Posterior cingulate gyrus (tissue), 11 donors: ENCODE data around the gene IGFALS.

Source experiments
- DNase-seq, 10 donors: peaks; one replicate each; pipeline versions ENCODE4 v3.0.0 to v3.0.0-alpha.2; 2020 to 2021; ENCODE audit warnings: mixed read lengths in 3 of 10
- intact Hi-C: fragments of 100-400 bp; cut with DNase I; formaldehyde crosslinking; loops from one replicate; pipeline ENCODE4 v1.15.1; 2023

The IGFALS gene

DNA sequence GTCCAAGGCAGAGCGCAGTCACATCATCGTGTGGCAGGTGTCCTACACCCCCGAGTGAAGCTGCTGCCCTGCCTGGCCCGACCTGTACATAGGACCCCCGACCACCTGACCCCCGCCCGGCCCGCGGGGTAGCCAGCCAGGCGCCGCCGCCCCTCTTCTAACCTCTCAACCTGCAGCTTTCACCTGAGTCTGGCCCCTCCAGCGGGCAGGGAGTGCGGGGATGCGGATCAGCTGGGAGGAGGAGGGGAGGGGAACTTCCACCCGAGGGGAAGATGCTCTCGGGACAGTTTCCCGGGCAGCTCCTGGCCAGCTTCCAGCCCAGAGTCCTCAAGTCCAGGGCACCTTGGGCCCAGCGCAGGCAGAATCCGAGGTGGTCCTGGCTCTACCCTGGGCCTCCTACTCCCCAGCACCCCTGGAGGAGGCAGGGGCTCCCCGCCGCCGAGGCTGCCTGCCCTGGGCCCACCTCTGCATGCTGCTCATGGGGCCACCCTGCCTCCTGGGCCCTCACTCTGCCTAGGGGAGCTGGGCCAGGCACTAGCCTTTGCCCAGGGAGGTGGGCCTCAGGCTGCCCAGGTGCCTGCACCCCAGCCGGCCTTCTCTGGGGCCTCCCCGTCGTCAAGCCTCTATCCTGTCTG, 24.6 kb downstream of the IGFALS start:
- intact Hi-C loops = no loop called here

DNA sequence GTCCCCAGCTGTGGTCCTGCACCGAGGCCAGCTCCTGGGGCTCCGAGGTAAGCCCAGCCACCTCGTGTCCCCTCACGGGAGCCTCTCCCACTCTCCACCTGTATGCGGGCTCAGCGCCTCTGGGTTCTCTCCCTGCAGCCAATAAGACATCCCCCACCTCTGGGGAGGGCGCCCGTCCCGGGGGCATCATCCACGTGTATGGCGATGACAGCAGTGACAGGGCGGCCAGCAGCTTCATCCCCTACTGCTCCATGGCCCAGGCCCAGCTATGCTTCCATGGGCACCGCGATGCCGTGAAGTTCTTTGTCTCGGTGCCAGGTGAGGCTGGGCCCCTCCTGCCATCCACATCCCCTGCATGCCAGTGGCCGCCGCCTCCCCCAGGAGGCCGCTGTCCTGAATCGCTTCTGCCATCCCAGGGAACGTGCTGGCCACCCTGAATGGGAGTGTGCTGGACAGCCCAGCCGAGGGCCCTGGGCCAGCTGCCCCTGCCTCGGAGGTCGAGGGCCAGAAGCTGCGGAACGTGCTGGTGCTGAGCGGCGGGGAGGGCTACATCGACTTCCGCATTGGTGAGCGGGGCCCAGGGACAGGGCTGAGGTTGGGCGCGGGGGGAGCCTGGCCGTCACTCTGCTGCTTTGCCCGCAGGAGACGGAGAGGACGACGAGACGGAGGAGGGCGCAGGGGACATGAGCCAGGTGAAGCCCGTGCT, 25.3 kb downstream of the IGFALS start:
- no peak for DNase-seq
- intact Hi-C loops = no loop called here

More for the DNA sequence above, 24.6 kb downstream of the IGFALS start:
- DNase-seq = no peak

DNA sequence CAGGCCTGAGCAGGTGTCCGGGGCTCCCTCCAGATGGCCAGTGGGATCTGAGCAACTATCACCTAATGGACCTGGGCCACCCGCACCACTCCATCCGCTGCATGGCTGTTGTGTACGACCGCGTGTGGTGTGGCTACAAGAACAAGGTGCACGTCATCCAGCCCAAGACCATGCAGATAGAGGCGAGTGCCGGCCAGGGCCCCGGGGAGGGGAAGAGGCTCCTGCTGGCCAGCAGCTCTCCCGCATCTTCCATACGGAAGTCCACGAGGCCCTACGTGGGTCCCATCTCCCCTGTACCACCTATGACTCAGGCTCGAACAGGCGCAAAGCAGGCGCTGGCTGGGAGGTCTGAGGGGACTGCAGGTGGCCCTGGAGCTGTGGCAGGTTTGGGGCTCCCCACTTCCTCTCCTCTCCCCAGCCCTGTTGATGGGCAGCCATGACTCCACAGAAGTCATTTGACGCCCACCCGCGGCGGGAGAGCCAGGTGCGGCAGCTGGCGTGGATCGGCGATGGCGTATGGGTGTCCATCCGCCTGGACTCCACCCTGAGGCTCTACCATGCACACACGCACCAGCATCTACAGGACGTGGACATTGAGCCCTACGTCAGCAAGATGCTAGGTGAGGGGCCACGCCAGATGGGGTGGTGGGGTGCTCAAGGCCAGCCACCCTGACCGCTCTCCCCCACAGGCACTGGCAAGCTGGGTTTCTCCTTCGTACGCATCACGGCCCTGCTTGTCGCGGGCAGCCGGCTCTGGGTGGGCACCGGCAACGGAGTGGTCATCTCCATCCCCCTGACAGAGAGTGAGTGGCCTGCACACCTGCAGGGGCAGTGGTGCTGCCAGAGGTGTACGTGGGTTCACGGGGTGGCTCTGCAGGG, 26.1 kb downstream of the IGFALS start:
- intact Hi-C loops = no loop called here
- no peak for DNase-seq

GRCh38 chr16:1766701-1767100, 26.8 kb downstream of the IGFALS start:
- no peak for DNase-seq
- intact Hi-C loops = no loop called here

GRCh38 chr16:1766231-1766630, 27.3 kb downstream of the IGFALS start:
- intact Hi-C loops = no loop called here
- DNase-seq = no peak

DNA sequence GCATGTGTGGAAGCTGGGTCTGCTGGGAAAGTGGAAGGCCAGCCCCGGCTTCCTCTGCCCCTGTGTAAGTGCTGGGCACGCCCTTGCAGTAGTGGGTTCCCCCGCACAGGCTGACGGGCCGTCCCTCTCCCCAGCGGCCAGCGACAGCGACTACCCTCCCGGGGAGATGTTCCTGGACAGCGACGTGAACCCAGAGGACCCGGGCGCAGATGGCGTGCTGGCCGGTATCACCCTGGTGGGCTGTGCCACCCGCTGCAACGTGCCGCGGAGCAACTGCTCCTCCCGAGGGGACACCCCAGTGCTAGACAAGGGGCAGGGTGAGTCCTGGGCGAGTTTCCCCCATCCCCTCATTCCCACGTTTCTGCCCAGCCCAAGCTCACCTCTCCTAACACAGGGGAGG, 27.7 kb downstream of the IGFALS start:
- intact Hi-C loops = no loop called here
- no peak for DNase-seq

GRCh38 chr16:1764971-1765370, 28.5 kb downstream of the IGFALS start:
- DNase-seq = no peak
- intact Hi-C loops = no loop called here

GRCh38 chr16:1763521-1764511, 29.7 kb downstream of the IGFALS start:
- intact Hi-C loops = no loop called here
- DNase-seq = peak in 3 of 10 donors; percentile 44 to 86 (median 55)

GRCh38 chr16:1762879-1763520, 30.5 kb downstream of the IGFALS start:
- no peak for DNase-seq
- intact Hi-C loops = no loop called here

DNA sequence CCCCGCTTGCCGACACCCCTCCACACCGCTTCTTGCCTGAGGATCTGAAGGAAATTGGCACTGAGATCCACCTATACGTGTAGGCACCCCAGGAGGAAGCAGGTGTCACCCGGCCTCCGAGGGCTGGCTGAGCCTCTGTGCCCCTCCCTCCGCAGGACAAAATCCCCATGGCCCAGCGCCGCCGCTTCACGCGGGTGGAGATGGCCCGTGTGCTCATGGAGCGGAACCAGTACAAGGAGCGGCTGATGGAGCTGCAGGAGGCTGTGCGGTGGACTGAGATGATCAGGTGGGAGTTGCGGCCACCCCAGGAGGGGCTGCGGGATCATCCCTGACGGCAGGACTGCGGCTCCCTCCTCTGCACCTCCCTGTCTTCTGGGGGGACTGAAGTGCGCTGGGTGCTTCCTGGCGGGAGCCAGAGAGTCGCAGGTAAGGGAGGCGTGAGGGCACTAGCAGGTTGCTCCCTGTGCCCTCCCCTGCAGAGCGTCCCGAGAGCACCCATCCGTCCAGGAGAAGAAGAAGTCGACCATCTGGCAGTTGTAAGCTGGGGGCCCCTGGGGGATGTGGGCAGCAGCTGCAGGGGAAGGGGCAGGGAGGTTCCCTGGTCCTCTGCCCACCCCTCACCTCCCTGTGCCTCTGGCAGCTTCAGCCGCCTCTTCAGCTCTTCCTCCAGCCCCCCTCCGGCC, 31.2 kb downstream of the IGFALS start:
- DNase-seq = no peak
- intact Hi-C loops = no loop called here

GRCh38 chr16:1761751-1762150, 31.8 kb downstream of the IGFALS start:
- intact Hi-C loops = no loop called here
- no peak for DNase-seq

GRCh38 chr16:1760911-1761310, 32.6 kb downstream of the IGFALS start:
- no peak for DNase-seq
- intact Hi-C loops = no loop called here

GRCh38 chr16:1759511-1759910, 34.0 kb downstream of the IGFALS start:
- peak in 1 of 10 donors; percentile 79 for DNase-seq
- intact Hi-C loops = no loop called here

DNA sequence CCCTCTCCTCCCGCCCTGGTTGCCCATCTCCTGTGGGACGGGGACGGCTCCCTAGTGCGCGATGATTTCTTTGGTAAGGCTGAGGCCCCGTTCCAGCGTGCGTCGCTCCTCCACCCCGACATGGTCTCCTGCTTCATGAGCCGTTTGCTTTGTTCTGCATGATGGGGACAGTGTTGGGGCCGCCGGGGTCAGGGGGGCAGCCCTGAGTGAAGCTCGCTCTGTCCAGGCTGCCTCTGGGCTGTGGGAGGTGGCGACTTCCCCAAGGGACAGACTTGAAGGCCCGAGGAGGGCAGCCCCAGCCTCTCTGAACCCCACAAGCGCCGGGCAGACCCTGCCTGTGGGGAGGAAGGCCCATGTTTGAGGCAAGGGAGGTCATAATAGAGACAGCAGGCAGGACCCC, 34.6 kb downstream of the IGFALS start:
- DNase-seq = no peak
- intact Hi-C loops = no loop called here

GRCh38 chr16:1757714-1758461, 35.6 kb downstream of the IGFALS start:
- DNase-seq = no peak
- intact Hi-C loops = no loop called here

DNA sequence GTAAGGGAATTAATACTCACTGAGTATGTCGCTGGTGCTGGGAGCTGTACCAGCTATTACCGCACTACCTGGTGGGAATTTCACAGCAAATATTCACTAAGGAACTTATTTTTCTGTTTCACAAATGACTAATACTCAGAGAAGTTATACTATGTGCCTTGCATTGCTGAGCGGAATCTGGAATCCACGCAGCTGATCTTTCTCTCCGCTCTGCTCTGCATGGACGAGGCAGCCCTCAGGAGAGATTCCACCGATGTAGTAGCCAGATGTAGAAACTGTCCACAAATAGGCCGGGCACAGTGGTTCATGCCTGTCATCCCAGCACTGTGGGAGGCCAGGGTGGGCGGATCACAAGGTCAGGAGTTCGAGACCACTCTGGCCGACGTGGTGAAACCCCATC, 39.3 kb downstream of the IGFALS start:
- DNase-seq = no peak
- intact Hi-C loops = no loop called here

GRCh38 chr16:1752853-1753252, 40.7 kb downstream of the IGFALS start:
- DNase-seq = peak in 2 of 10 donors; percentile 30 to 84
- intact Hi-C loops = no loop called here

DNA sequence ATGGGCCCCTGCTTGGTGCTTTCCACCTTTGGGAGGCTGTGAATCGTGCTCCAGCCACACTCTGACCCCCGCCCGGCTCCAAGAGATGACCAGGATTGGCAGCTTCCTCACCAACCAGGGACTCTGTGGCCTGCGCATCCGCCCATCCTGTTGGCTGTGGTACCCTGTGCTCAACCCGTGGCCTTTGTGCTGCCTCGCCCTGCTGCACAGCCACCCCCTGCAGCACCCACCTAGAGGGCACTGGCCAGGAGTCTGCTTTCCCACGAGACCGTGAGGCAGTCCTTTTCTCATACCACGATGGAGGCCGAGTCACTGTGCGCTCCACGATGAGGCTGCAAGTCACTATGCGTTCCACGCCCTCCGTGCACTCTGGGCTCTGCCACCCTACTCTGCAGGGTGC, 41.6 kb downstream of the IGFALS start:
- DNase-seq = no peak
- intact Hi-C loops = no loop called here
